Neuronal stem cell (in vitro differentiated cells): Measurements from ENCODE around the gene HSD3B2.

Experiments
- DNase-seq: peaks from one replicate; pipeline ENCODE4 v3.0.0-alpha.2; 2013; ENCODE audit warnings: low spot score
- H2AFZ ChIP-seq: one replicate; pipeline ENCODE4 v1.6.1; 2013; ENCODE audit warnings: mild to moderate bottlenecking, low read length, inconsistent platforms
- H2AK5ac ChIP-seq: 2 replicates; pipeline ENCODE4 v1.6.1; 2013; ENCODE audit warnings: low read depth, mild to moderate bottlenecking, inconsistent platforms, low read length, moderate library complexity, mixed read lengths
- H2BK120ac ChIP-seq: 2 replicates; pipeline ENCODE4 v1.6.1; 2013; ENCODE audit warnings: low read depth, mild to moderate bottlenecking, inconsistent platforms, low read length, moderate library complexity, mixed read lengths
- H2BK12ac ChIP-seq: one replicate; pipeline ENCODE4 v1.6.1; 2013; ENCODE audit warnings: low read length, inconsistent platforms
- H2BK15ac ChIP-seq: 2 replicates; pipeline ENCODE4 v1.6.1; 2013; ENCODE audit warnings: mild to moderate bottlenecking, low read length, inconsistent platforms, mixed read lengths
- H2BK5ac ChIP-seq: one replicate; pipeline ENCODE4 v1.6.1; 2013; ENCODE audit warnings: inconsistent platforms, mild to moderate bottlenecking, low read length, moderate library complexity
- H3K14ac ChIP-seq: one replicate; pipeline ENCODE4 v1.6.1; 2013; ENCODE audit warnings: low read length, inconsistent platforms
- H3K18ac ChIP-seq: 2 replicates; pipeline ENCODE4 v1.6.1; 2013; ENCODE audit warnings: low read length, inconsistent platforms
- H3K23ac ChIP-seq: 2 replicates; pipeline ENCODE4 v1.6.1; 2013; ENCODE audit warnings: low read depth, mild to moderate bottlenecking, mixed read lengths, low read length, inconsistent platforms; ENCODE audit not compliant: poor library complexity
- H3K27ac ChIP-seq: replicated peaks from 3 replicates; pipeline ENCODE4 v1.5.1; 2013; ENCODE audit warnings: low read length, inconsistent platforms
- H3K27me3 ChIP-seq, 3 experiments: 2 replicates each; pipeline ENCODE4 v1.6.1; 2013; ENCODE audit warnings: low read length in 3 of 3, mild to moderate bottlenecking in 2 of 3, inconsistent platforms in 1 of 3, low read depth in 1 of 3, mixed read lengths in 1 of 3, moderate library complexity in 1 of 3; ENCODE audit not compliant: control insufficient read depth in 3 of 3, insufficient read depth in 3 of 3
- H3K36me3 ChIP-seq, 2 donors: replicated peaks in 1 of 2; 2 replicates each; pipeline ENCODE4 v1.6.1; 2013; ENCODE audit warnings: low read length in 2 of 2; ENCODE audit not compliant: control insufficient read depth in 2 of 2, insufficient read depth in 2 of 2
- H3K4ac ChIP-seq: 2 replicates; pipeline ENCODE4 v1.6.1; 2013; ENCODE audit warnings: inconsistent platforms, mild to moderate bottlenecking, low read length, moderate library complexity
- H3K4me1 ChIP-seq, 2 donors: 1 replicate in 1 of 2; 2 replicates in 1 of 2; pipeline ENCODE4 v1.6.1; 2013; ENCODE audit warnings: low read length in 2 of 2, low read depth in 1 of 2; ENCODE audit not compliant: control insufficient read depth in 2 of 2, insufficient read depth in 1 of 2
- H3K4me2 ChIP-seq: one replicate; pipeline ENCODE4 v1.6.1; 2013; ENCODE audit warnings: mild to moderate bottlenecking, low read length, inconsistent platforms; ENCODE audit not compliant: insufficient read depth, poor library complexity, severe bottlenecking
- H3K4me3 ChIP-seq, 2 donors: 2 replicates each; pipeline ENCODE4 v1.5.1; 2013; ENCODE audit warnings: low read length in 2 of 2, mild to moderate bottlenecking in 2 of 2, inconsistent platforms in 1 of 2, moderate library complexity in 1 of 2
- H3K79me1 ChIP-seq: one replicate; pipeline ENCODE4 v1.6.1; 2013; ENCODE audit warnings: low read depth, mild to moderate bottlenecking, inconsistent platforms, low read length, moderate library complexity
- H3K9ac ChIP-seq: one replicate; pipeline ENCODE4 v1.6.1; 2013; ENCODE audit warnings: mild to moderate bottlenecking, low read depth, low read length, inconsistent platforms; ENCODE audit not compliant: poor library complexity
- H3K9me3 ChIP-seq, 2 donors: replicated peaks in 1 of 2; 2 replicates each; pipeline versions ENCODE3 to v1.6.1; 2013; ENCODE audit warnings: low read length in 2 of 2, mild to moderate bottlenecking in 2 of 2, inconsistent platforms in 1 of 2, low read depth in 1 of 2, mixed read lengths in 1 of 2, moderate library complexity in 1 of 2; ENCODE audit not compliant: control insufficient read depth in 2 of 2, insufficient read depth in 1 of 2
- H4K8ac ChIP-seq: one replicate; pipeline ENCODE4 v1.6.1; 2013; ENCODE audit warnings: low read depth, mild to moderate bottlenecking, inconsistent platforms, low read length, moderate library complexity
- H4K91ac ChIP-seq: one replicate; pipeline ENCODE4 v1.6.1; 2013; ENCODE audit warnings: low read length, low read depth, mild to moderate bottlenecking, inconsistent platforms; ENCODE audit not compliant: poor library complexity
- WGBS, 2 donors: extraction: QIAGEN DNeasy Blood & Tissue Kit; methylation state at CpG; one replicate each; pipeline ENCODE4 v1.1.7; 2013; ENCODE audit warnings: missing lambda C conversion rate in 2 of 2, mixed read lengths in 1 of 2; ENCODE audit not compliant: insufficient read length in 2 of 2, insufficient replicate concordance in 1 of 2; ENCODE audit errors: extremely low coverage in 2 of 2; 5-methylcytosine and 5-hydroxymethylcytosine counted together

HSD3B2 gene

DNA sequence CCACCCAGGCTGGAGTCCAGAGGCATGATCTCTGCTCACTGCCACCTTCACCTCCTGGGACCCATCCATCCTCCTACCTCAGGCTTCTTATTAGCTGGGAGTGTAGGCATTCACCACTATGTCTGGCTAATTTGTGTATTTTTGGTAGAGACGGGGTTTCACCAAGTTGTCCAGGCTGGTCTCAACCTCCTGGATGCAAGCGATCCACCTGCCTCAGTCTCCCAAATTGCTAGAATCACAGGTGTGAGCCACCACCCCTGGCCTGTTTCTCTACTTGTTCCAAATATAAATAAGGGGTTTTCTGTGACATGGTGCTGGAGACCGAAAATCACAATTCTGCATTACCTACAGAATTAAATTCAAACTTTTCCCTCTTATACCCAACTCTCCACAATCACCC, 55.4 kb downstream of the HSD3B2 start:
- H2BK120ac ChIP-seq = no peak overlapping the region
- no peak overlapping the region for H4K8ac ChIP-seq
- H3K23ac ChIP-seq = no peak overlapping the region
- no peak overlapping the region for H3K4me3 ChIP-seq
- H2BK5ac ChIP-seq = no peak overlapping the region
- H3K4me2 ChIP-seq = no peak overlapping the region
- H3K79me1 ChIP-seq = no peaks in the 10 kb centered on the region
- H2AFZ ChIP-seq = no peak overlapping the region
- H3K27ac ChIP-seq = no peak overlapping the region
- no peak overlapping the region for H3K18ac ChIP-seq
- H3K4ac ChIP-seq = no peak overlapping the region
- no peak overlapping the region for H3K14ac ChIP-seq
- H2AK5ac ChIP-seq = no peak overlapping the region
- peaks cover 0 to 10% (median 0%) of the 10 kb centered on the region in 3 experiments for H3K27me3 ChIP-seq
- no peaks in the 10 kb centered on the region for H3K9me3 ChIP-seq
- no peak overlapping the region for H3K9ac ChIP-seq
- no CpG with 5 or more reads among the region's 3 CpGs for WGBS, 2 donors
- DNase-seq = no peak
- H2BK12ac ChIP-seq = no peak overlapping the region
- H2BK15ac ChIP-seq = no peak overlapping the region
- H3K36me3 ChIP-seq = no peaks in the 10 kb centered on the region
- H4K91ac ChIP-seq = no peak overlapping the region
- H3K4me1 ChIP-seq = no peaks in the 10 kb centered on the region

GRCh38 chr1:119470958-119471357, 56.0 kb downstream of the HSD3B2 start:
- H3K9ac ChIP-seq = no peak overlapping the region
- no peak overlapping the region for H2AK5ac ChIP-seq
- H3K4me3 ChIP-seq = no peak overlapping the region
- DNase-seq = no peak
- no peak overlapping the region for H2BK15ac ChIP-seq
- H4K91ac ChIP-seq = no peak overlapping the region
- H3K4me2 ChIP-seq = no peak overlapping the region
- no peaks in the 10 kb centered on the region for H3K9me3 ChIP-seq
- peaks cover 0 to under 1% of the 10 kb centered on the region in 2 donors for H3K4me1 ChIP-seq
- H4K8ac ChIP-seq = no peak overlapping the region
- H3K18ac ChIP-seq = no peak overlapping the region
- H3K79me1 ChIP-seq = no peaks in the 10 kb centered on the region
- no peak overlapping the region for H2BK120ac ChIP-seq
- no peak overlapping the region for H3K4ac ChIP-seq
- H2BK5ac ChIP-seq = no peak overlapping the region
- no peak overlapping the region for H3K27ac ChIP-seq
- no CpG with 5 or more reads among the region's 7 CpGs for WGBS, 2 donors
- H3K23ac ChIP-seq = no peak overlapping the region
- H3K27me3 ChIP-seq = peaks cover 0 to 10% (median 0%) of the 10 kb centered on the region in 3 experiments
- H2BK12ac ChIP-seq = no peak overlapping the region
- no peak overlapping the region for H3K14ac ChIP-seq
- no peak overlapping the region for H2AFZ ChIP-seq
- H3K36me3 ChIP-seq = no peaks in the 10 kb centered on the region

GRCh38 chr1:119471566-119471965, 56.6 kb downstream of the HSD3B2 start:
- no peaks in the 10 kb centered on the region for H3K79me1 ChIP-seq
- no peak overlapping the region for H3K27ac ChIP-seq
- no peak overlapping the region for H3K4ac ChIP-seq
- H2BK12ac ChIP-seq = no peak overlapping the region
- H3K14ac ChIP-seq = no peak overlapping the region
- H3K18ac ChIP-seq = no peak overlapping the region
- no CpG with 5 or more reads among the region's 5 CpGs for WGBS, 2 donors
- peaks cover 0 to 10% (median 0%) of the 10 kb centered on the region in 3 experiments for H3K27me3 ChIP-seq
- H2AFZ ChIP-seq = no peak overlapping the region
- no peak overlapping the region for H4K8ac ChIP-seq
- H3K36me3 ChIP-seq = no peaks in the 10 kb centered on the region
- H3K9ac ChIP-seq = no peak overlapping the region
- peaks cover 0 to 3% of the 10 kb centered on the region in 2 donors for H3K4me1 ChIP-seq
- no peak for DNase-seq
- no peak overlapping the region for H2BK15ac ChIP-seq
- H2BK5ac ChIP-seq = no peak overlapping the region
- H4K91ac ChIP-seq = no peak overlapping the region
- H3K9me3 ChIP-seq = no peaks in the 10 kb centered on the region
- H2BK120ac ChIP-seq = no peak overlapping the region
- H3K4me3 ChIP-seq = no peak overlapping the region
- no peak overlapping the region for H2AK5ac ChIP-seq
- no peak overlapping the region for H3K4me2 ChIP-seq
- no peak overlapping the region for H3K23ac ChIP-seq

- H3K36me3 ChIP-seq = no peaks in the 10 kb centered on the region
- no peak overlapping the region for H4K91ac ChIP-seq
- no peak overlapping the region for H3K18ac ChIP-seq
- no peak overlapping the region for H2BK120ac ChIP-seq
- no peak overlapping the region for H2AFZ ChIP-seq
- H3K9ac ChIP-seq = no peak overlapping the region
- no peaks in the 10 kb centered on the region for H3K79me1 ChIP-seq
- no peaks in the 10 kb centered on the region for H3K9me3 ChIP-seq
- H4K8ac ChIP-seq = no peak overlapping the region
- WGBS, 2 donors = no CpG with 5 or more reads among the region's 5 CpGs
- no peak overlapping the region for H3K23ac ChIP-seq
- no peak overlapping the region for H3K4me2 ChIP-seq
- H3K4ac ChIP-seq = no peak overlapping the region
- H2BK12ac ChIP-seq = no peak overlapping the region
- H2AK5ac ChIP-seq = no peak overlapping the region
- H2BK5ac ChIP-seq = no peak overlapping the region
- H3K4me3 ChIP-seq = no peak overlapping the region
- no peak overlapping the region for H2BK15ac ChIP-seq
- no peak for DNase-seq
- no peak overlapping the region for H3K14ac ChIP-seq
- peaks cover 0 to 3% of the 10 kb centered on the region in 2 donors for H3K4me1 ChIP-seq
- peaks cover 0 to 10% (median 0%) of the 10 kb centered on the region in 3 experiments for H3K27me3 ChIP-seq
- H3K27ac ChIP-seq = no peak overlapping the region
Measured at GRCh38 chr1:119472080-119472818, 57.3 kb downstream of the HSD3B2 start.
